IPS DF 19.7 (cell line): ENCODE measurements around the gene IGSF21.

ENCODE experiments used
- DNase-seq: peaks from one replicate; pipeline ENCODE4 v3.0.0-alpha.2; 2013; ENCODE audit warnings: low read depth, low spot score

The IGSF21 gene

DNA sequence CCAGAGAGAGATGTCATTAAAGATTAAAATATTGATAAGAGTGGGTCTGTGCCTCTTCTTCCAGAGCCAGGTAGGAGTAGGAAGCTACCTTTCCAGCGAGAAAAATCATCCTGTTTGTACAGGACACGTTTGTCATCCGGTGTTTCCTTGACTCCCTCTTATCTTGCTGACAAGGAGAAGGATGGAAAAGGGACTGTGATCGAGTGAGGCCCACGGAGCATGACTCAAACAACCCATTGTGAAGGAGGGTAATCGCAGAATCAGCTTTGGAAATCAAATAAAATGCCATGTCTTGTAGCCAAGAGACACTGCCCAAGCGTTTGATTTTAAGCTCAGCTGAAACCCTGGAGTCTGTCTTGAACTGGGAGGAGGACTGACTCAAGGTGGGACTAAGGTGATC is 97.7 kb downstream of the IGSF21 start:
- DNase-seq: no peak

GRCh38 chr1:18211764-18212163 is 104.2 kb downstream of the IGSF21 start:
- DNase-seq: no peak

- DNase-seq: peak; percentile 42
These were observed 109.9 kb downstream of the IGSF21 start for GRCh38 chr1:18217398-18218043.

GRCh38 chr1:18229625-18230024 is 122.0 kb downstream of the IGSF21 start:
- no peak for DNase-seq

DNA sequence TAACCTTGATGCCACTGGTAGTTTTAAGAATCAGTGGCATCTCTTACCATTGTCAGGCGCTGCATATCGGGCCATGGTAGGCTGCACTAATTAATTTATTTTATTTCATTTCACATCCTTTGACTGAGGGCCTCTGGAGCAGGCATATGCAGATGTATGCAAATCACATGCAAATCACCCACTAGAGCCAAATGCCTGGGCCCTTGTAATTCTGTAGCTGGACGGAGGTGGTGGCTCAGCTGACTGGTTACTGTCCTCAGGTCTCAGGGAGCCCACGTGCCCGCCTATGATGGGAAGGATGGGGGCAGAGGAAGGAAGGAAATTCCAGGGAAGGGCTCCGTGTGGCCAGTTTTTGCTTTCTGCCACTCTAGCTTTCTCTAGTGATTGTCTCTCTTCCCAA is 122.7 kb downstream of the IGSF21 start:
- no peak for DNase-seq

GRCh38 chr1:18230840-18231239 is 123.2 kb downstream of the IGSF21 start:
- no peak for DNase-seq

GRCh38 chr1:18232052-18232451 is 124.5 kb downstream of the IGSF21 start:
- no peak for DNase-seq

- peak; percentile 77 for DNase-seq
These were observed 125.7 kb downstream of the IGSF21 start for GRCh38 chr1:18233176-18233864.

GRCh38 chr1:18234790-18235242 is 127.2 kb downstream of the IGSF21 start:
- DNase-seq: peak; percentile 77

- DNase-seq: no peak
These were observed 129.8 kb downstream of the IGSF21 start for GRCh38 chr1:18237371-18237770.

GRCh38 chr1:18238190-18238589 is 130.6 kb downstream of the IGSF21 start:
- no peak for DNase-seq

- no peak for DNase-seq
These were observed 132.1 kb downstream of the IGSF21 start for GRCh38 chr1:18239671-18240070.

DNA sequence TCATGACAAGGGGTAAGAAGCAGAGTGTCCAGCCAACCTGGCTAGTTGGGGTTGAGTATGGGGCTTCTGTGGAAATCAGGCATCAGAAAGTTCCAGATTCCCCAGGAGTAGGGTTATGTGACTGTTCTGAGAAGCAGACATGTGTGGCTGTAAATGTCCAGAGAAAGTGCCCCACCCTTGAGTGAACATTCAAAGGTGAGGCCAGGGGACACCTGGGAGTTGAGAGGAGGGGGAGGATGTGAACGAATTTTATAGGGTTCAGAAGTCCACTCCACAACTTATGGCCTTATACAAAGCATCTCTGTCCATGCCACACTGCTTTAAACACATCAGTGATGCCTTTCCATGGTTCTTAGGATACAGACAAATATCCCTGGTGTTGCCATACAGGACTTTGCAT is 133.3 kb downstream of the IGSF21 start:
- DNase-seq: no peak

- DNase-seq: no peak
These were observed 134.3 kb downstream of the IGSF21 start for GRCh38 chr1:18241891-18242290.

DNA sequence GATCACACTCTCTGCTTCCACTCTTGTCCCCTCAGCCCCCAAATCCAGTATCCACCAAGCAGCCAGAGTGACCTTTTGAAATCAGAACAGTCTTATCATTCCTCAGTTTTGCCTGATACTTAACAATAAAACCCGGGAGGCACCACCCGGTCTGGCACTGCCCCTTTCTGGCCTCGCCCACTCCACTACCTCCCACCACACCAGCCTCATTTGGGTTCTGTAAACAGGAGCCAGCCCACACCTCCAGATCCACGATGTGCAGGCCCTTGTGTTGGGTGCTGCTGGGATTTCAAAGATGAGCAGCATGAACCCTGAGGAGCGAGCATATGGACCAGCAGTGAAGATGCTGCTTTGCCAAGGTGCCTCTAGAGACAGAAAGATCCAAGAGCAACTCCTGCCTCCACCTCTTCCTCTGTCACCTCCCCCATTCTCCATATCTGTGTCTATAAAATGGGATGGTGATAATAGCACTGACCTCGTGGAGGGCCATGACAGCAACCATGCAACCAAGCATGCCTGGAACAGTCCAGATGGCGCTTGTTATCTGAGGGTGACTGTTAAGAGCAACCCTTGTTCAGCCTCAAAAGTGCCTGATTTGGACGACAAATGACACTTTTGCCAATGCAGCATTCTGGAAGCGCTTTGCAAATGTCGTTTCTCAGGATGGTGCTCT is 136.0 kb downstream of the IGSF21 start:
- DNase-seq: no peak

- no peak for DNase-seq
These were observed 137.2 kb downstream of the IGSF21 start for GRCh38 chr1:18244762-18245161.

DNA sequence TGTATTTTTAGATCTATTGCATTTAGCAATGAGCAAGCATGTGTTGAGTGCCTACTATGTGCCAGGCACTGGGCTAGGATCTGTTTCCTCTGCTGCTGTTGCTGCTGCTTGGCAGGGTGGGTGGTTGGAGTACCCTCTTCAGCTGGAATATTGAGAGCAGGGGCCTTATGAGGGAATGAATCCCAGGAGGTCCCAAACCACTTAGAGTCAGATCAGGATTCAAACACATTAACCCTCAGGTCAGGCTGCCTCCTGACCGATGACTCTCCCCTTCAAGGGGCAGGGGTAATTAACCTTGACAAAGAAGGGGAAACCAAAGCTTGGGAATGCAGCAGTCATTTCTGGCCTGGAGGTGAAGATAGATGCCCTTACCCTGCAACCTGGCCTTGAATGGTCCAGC is 138.0 kb downstream of the IGSF21 start:
- DNase-seq: no peak

DNA sequence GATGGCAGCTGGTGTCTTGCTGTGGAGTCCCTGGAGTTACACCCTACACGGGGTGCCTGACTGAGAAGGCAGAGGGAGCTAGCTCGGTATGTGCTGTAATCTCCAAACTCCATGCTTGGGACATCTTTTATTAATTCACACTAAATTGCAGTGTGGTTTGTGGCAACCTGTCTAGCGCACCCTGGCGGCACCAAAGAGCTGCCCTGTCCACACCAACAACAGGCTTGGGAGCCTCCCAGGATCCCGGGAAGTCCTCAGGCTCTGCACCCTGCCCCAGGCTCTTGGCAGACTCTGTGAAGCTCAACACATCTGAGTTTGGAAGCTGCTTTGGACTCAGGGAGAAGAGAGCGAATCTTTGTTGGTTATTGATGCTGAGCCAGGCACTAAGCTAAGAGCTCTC is 138.9 kb downstream of the IGSF21 start:
- no peak for DNase-seq

DNA sequence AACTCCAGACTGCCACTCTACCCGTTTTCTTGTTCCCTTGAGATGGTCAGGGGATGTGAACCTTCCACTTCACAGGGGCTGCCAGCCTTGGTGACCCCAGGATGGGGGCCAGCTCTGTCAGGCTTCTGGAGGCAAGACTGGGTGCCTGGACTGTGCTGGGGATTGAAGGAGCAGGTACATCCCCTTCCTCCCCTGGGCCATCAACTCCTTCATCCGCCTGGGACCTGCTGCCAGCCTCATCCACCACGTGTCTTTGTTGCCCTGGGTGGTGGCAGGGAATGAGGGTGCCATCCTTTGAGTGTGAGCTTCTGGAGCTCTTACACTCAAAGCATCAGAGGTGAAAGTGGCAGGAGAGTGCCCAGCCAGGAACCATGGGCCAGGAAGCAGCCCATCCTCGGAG is 139.6 kb downstream of the IGSF21 start:
- DNase-seq: no peak

GRCh38 chr1:18249631-18250030 is 142.0 kb downstream of the IGSF21 start:
- no peak for DNase-seq

- DNase-seq: no peak
These were observed 145.5 kb downstream of the IGSF21 start for GRCh38 chr1:18253093-18253492.

- no peak for DNase-seq
These were observed 149.0 kb downstream of the IGSF21 start for GRCh38 chr1:18256282-18257235.
